Muscle of back (tissue), 11 donors: ENCODE results near the gene GGTLC2. TPM values are rescaled to one million over a fixed set of nuclear protein-coding genes. Genes with fewer than 3 reads are reported as not detected.
"Not testable (repeated sequence)": the region's sequence is repeated elsewhere in the genome, so short reads cannot be mapped to it uniquely, and the experiment has no call there.

Source experiments
- DNase-seq, 3 donors: peaks; one replicate each; pipeline versions ENCODE4 v3.0.0 to v3.0.0-alpha.2; 2013
- polyA plus RNA-seq, 10 donors: library from polyadenylated mRNA; unstranded; fragments of 120-200 nt; gene quantifications; one replicate each; pipeline ENCODE4 v1.2.1, GENCODE V29; 2013; ENCODE audit not compliant: insufficient read length in 10 of 10

GGTLC2 gene
- polyA plus RNA-seq, 10 donors: not detected

- DNase-seq: no peak
These were observed 23.8 kb downstream of the GGTLC2 start for GRCh38 chr22:22667966-22668880.

- no peak for DNase-seq
These were observed 24.7 kb downstream of the GGTLC2 start for GRCh38 chr22:22669093-22669492.

- no peak for DNase-seq
These were observed 25.8 kb downstream of the GGTLC2 start for GRCh38 chr22:22670076-22670795.

GRCh38 chr22:22671506-22671905 lies 27.1 kb downstream of the GGTLC2 start:
- DNase-seq: no peak

GRCh38 chr22:22673099-22673498 lies 28.7 kb downstream of the GGTLC2 start:
- no peak for DNase-seq

GRCh38 chr22:22673628-22674027 lies 29.2 kb downstream of the GGTLC2 start:
- no peak for DNase-seq

- DNase-seq: no peak
These were observed 30.1 kb downstream of the GGTLC2 start for GRCh38 chr22:22674467-22674866.

GRCh38 chr22:22678970-22679369 lies 34.6 kb downstream of the GGTLC2 start:
- DNase-seq: no peak

GRCh38 chr22:22680396-22680795 lies 36.0 kb downstream of the GGTLC2 start:
- no peak for DNase-seq

GRCh38 chr22:22681221-22681739 lies 36.9 kb downstream of the GGTLC2 start:
- DNase-seq: peak in 2 of 3 donors; percentile 15 to 52

- DNase-seq: no peak
These were observed 37.8 kb downstream of the GGTLC2 start for GRCh38 chr22:22682196-22682595.

GRCh38 chr22:22682807-22683667 lies 38.6 kb downstream of the GGTLC2 start:
- no peak for DNase-seq

- DNase-seq: no peak
These were observed 39.4 kb downstream of the GGTLC2 start for GRCh38 chr22:22683668-22684361.

- DNase-seq: peak in 1 of 3 donors; percentile 13
These were observed 40.5 kb downstream of the GGTLC2 start for GRCh38 chr22:22684580-22685561.

- no peak for DNase-seq
These were observed 41.2 kb downstream of the GGTLC2 start for GRCh38 chr22:22685586-22685985.

GRCh38 chr22:22686202-22687115 lies 42.0 kb downstream of the GGTLC2 start:
- not testable (repeated sequence) for DNase-seq

- peak; percentile 40 to 74 (median 47) for DNase-seq
These were observed 43.5 kb downstream of the GGTLC2 start for GRCh38 chr22:22687638-22688500.
